DND-41 (cell line): ENCODE results near the gene SRP68.

Experiments used
- ATAC-seq: fragments of 200-7000 bp; cut with Tn5 transposase; 3 replicates; pipeline ENCODE4 v1.9.1; 2021; ENCODE audit warnings: low read depth; ENCODE audit not compliant: insufficient read depth
- DNase-seq: peaks from one replicate; pipeline ENCODE4 v3.0.0-alpha.2; 2020
- H2AFZ ChIP-seq: 2 replicates; pipeline ENCODE4 v1.6.0; 2012; ENCODE audit warnings: low read depth, low read length
- H3K27ac ChIP-seq: 2 replicates; pipeline ENCODE4 v1.5.1; 2012; ENCODE audit warnings: low read length, inconsistent platforms
- H3K27me3 ChIP-seq: fragments of 200-600 bp; sonication (generic); 2 replicates; pipeline ENCODE4 v1.6.0; 2012; ENCODE audit warnings: low read length, mild to moderate bottlenecking, inconsistent platforms; ENCODE audit not compliant: insufficient read depth, poor library complexity
- H3K36me3 ChIP-seq: 2 replicates; pipeline ENCODE4 v1.5.1; 2012; ENCODE audit warnings: low read length, inconsistent platforms; ENCODE audit not compliant: insufficient read depth
- H3K4me1 ChIP-seq: 2 replicates; pipeline ENCODE4 v1.5.1; 2012; ENCODE audit warnings: mild to moderate bottlenecking, low read length; ENCODE audit not compliant: insufficient read depth
- H3K4me2 ChIP-seq: 2 replicates; pipeline ENCODE4 v1.6.0; 2012; ENCODE audit warnings: mild to moderate bottlenecking, moderate library complexity, low read length, inconsistent platforms; ENCODE audit not compliant: insufficient read depth
- H3K4me3 ChIP-seq, 2 experiments: fragments of 200-600 bp in 1 of 2; shearing (Covaris generic) in 1 of 2; 2 replicates each; pipeline ENCODE4 v1.5.1; 2012 to 2016; ENCODE audit warnings: inconsistent platforms in 2 of 2, low read length in 2 of 2, mild to moderate bottlenecking in 2 of 2, low read depth in 1 of 2, moderate library complexity in 1 of 2
- H3K79me2 ChIP-seq: 2 replicates; pipeline ENCODE4 v1.6.0; 2012; ENCODE audit warnings: low read length, inconsistent platforms; ENCODE audit not compliant: insufficient read depth
- H3K9ac ChIP-seq: 2 replicates; pipeline ENCODE4 v1.6.0; 2012; ENCODE audit warnings: low read depth, mild to moderate bottlenecking, inconsistent platforms, low read length, moderate library complexity
- H3K9me3 ChIP-seq: 2 replicates; pipeline ENCODE4 v1.5.1; 2012; ENCODE audit warnings: low read length, moderate library complexity, mild to moderate bottlenecking, inconsistent platforms; ENCODE audit not compliant: insufficient read depth, severe bottlenecking
- H4K20me1 ChIP-seq: 2 replicates; pipeline ENCODE4 v1.6.0; 2012; ENCODE audit warnings: low read length; ENCODE audit not compliant: insufficient read depth
- CTCF ChIP-seq: IDR thresholded peaks from 2 replicates; pipeline ENCODE4 v1.5.1; 2012; ENCODE audit warnings: borderline replicate concordance, low read length, moderate library complexity, mild to moderate bottlenecking; ENCODE audit not compliant: poor library complexity, severe bottlenecking; ENCODE audit errors: extremely low read depth
- EZH2 ChIP-seq: IDR thresholded peaks from 3 replicates; pipeline ENCODE4 v1.6.1; 2012; ENCODE audit warnings: borderline replicate concordance, low read depth, mild to moderate bottlenecking, moderate library complexity, low read length, inconsistent platforms; ENCODE audit not compliant: severe bottlenecking

Gene SRP68

GRCh38 chr17:76103274-76104139 lies 31.2 kb upstream of the SRP68 start, which contains the start of gene EXOC7:
TSS of gene EXOC7 (minus strand) at chr17:76103787. CDS start at chr17:76103692, 95 bp downstream.
- TF ChIP-seq CTCF (no peak), EZH2 (no peak)
- Histone ChIP-seq H3K4me2 (peak within 1 kb of the TSS; percentile 96), H3K9ac (peak within 1 kb of the TSS; percentile 64), H3K27ac (peak within 1 kb of the TSS; percentile 88), H3K36me3 (peaks cover 28% of the 10 kb centered on the region), H3K27me3 (no peaks in the 10 kb centered on the region), H3K4me1 (peaks cover 29% of the 10 kb centered on the region), H3K9me3 (no peaks in the 10 kb centered on the region), H2AFZ (peak within 1 kb of the TSS; percentile 76), H3K4me3 (peak within 1 kb of the TSS; percentile 77 to 81), H4K20me1 (no peaks in the 10 kb centered on the region), H3K79me2 (peaks cover 28% of the 10 kb centered on the region)
- DNase-seq (peak; percentile 95), ATAC-seq (peak; percentile 86)

DNA sequence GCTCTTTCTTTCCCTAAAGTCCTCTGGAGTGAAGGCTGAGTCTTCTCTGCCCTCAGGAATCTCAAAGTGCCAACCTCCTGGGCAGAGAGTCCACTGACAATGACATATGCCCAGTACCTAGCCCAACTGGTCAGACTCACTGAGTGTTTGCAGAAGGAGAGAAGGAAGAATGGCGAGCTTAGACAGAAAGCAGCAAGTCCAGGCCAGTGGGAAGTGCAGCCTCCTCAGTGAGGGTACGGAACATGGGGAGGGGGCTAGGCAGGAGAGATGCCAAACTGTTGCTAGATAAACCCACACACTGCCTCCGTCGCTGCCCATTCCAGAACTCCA lies 30.6 kb upstream of the SRP68 start:
- Histone ChIP-seq H3K4me1 (peaks cover 29% of the 10 kb centered on the region), H3K4me3 (peak overlapping the region; percentile 77 to 81), H3K27ac (peak overlapping the region; percentile 88), H3K4me2 (peak overlapping the region; percentile 96), H3K79me2 (peaks cover 28% of the 10 kb centered on the region), H3K9me3 (no peaks in the 10 kb centered on the region), H3K36me3 (peaks cover 33% of the 10 kb centered on the region), H3K9ac (peak overlapping the region; percentile 64), H4K20me1 (no peaks in the 10 kb centered on the region), H3K27me3 (no peaks in the 10 kb centered on the region), H2AFZ (peak overlapping the region; percentile 76)
- TF ChIP-seq EZH2 (no peak), CTCF (no peak)
- ATAC-seq (peak; percentile 8; the same call in 2 of the 3 replicates), DNase-seq (no peak)

GRCh38 chr17:76097716-76098295 lies 25.5 kb upstream of the SRP68 start:
- H3K79me2 ChIP-seq, result peaks cover 15% of the 10 kb centered on the region
- no peak for TF ChIP-seq CTCF
- TF ChIP-seq EZH2, result no peak
- no peak overlapping the region for H3K4me2 ChIP-seq
- H2AFZ ChIP-seq, result no peak overlapping the region
- ATAC-seq (no peak), DNase-seq (no peak)
- peaks cover 15% of the 10 kb centered on the region for H3K4me1 ChIP-seq
- H3K9ac ChIP-seq, result no peak overlapping the region
- peaks cover 78% of the 10 kb centered on the region for H3K36me3 ChIP-seq
- H3K9me3 ChIP-seq, result no peaks in the 10 kb centered on the region
- H3K27me3 ChIP-seq, result no peaks in the 10 kb centered on the region
- no peak overlapping the region for H3K4me3 ChIP-seq
- H3K27ac ChIP-seq, result no peak overlapping the region
- H4K20me1 ChIP-seq, result no peaks in the 10 kb centered on the region
